Measurements from ENCODE around the gene TIMP2. TPM values are rescaled to one million over a fixed set of nuclear protein-coding genes. Genes with fewer than 3 reads are reported as not detected.
"Not testable (repeated sequence)": the region's sequence is repeated elsewhere in the genome, so short reads cannot be mapped to it uniquely, and the experiment has no call there.

Gene TIMP2
- polyA plus RNA-seq, 3 donors from 2014 or later, result 0.07 to 0.26 (median 0.16) TPM

- not testable (repeated sequence) for H3K36me3 Mint-ChIP-seq; H3K4me1 Mint-ChIP-seq; DNase-seq; H3K27me3 Mint-ChIP-seq (ENCODE audit: low read depth in 3 of 3); H3K27ac Mint-ChIP-seq; H3K9me3 Mint-ChIP-seq; H3K4me3 Mint-ChIP-seq
These were observed 37.8 kb upstream of the TIMP2 start for GRCh38 chr17:78962984-78963348.

GRCh38 chr17:78962345-78962983, 37.3 kb upstream of the TIMP2 start:
- Mint-ChIP-seq H3K4me3 (no peak overlapping the region), H3K4me1 (no peaks in the 10 kb centered on the region), H3K27me3 (ENCODE audit: low read depth in 3 of 3) (peaks cover 0 to 6% (median 0%) of the 10 kb centered on the region in 3 donors), H3K27ac (no peak overlapping the region), H3K9me3 (no peaks in the 10 kb centered on the region), H3K36me3 (no peaks in the 10 kb centered on the region)
- no peak for DNase-seq

GRCh38 chr17:78961571-78961970, 36.4 kb upstream of the TIMP2 start:
- no peak overlapping the region for H3K4me3 Mint-ChIP-seq
- no peaks in the 10 kb centered on the region for H3K36me3 Mint-ChIP-seq
- no peaks in the 10 kb centered on the region for H3K4me1 Mint-ChIP-seq
- H3K27ac Mint-ChIP-seq, result no peak overlapping the region
- no peak for DNase-seq
- H3K27me3 Mint-ChIP-seq (ENCODE audit: low read depth in 3 of 3), result peaks cover 0 to 4% (median 0%) of the 10 kb centered on the region in 3 donors
- no peaks in the 10 kb centered on the region for H3K9me3 Mint-ChIP-seq

- no peak overlapping the region for H3K4me3 Mint-ChIP-seq
- H3K27ac Mint-ChIP-seq, result no peak overlapping the region
- peaks cover 0 to 4% (median 4%) of the 10 kb centered on the region in 3 donors for H3K27me3 Mint-ChIP-seq (ENCODE audit: low read depth in 3 of 3)
- H3K36me3 Mint-ChIP-seq, result no peaks in the 10 kb centered on the region
- H3K9me3 Mint-ChIP-seq, result no peaks in the 10 kb centered on the region
- no peaks in the 10 kb centered on the region for H3K4me1 Mint-ChIP-seq
- no peak for DNase-seq
These were observed 35.7 kb upstream of the TIMP2 start for GRCh38 chr17:78960928-78961327.

GRCh38 chr17:78959803-78960202, 34.6 kb upstream of the TIMP2 start:
- DNase-seq, result no peak
- H3K27me3 Mint-ChIP-seq (ENCODE audit: low read depth in 3 of 3), result peaks cover 0 to 6% (median 4%) of the 10 kb centered on the region in 3 donors
- no peak overlapping the region for H3K27ac Mint-ChIP-seq
- H3K4me1 Mint-ChIP-seq, result no peaks in the 10 kb centered on the region
- no peak overlapping the region for H3K4me3 Mint-ChIP-seq
- H3K9me3 Mint-ChIP-seq, result no peaks in the 10 kb centered on the region
- H3K36me3 Mint-ChIP-seq, result no peaks in the 10 kb centered on the region

- no peak for DNase-seq
- H3K27me3 Mint-ChIP-seq (ENCODE audit: low read depth in 3 of 3), result peaks cover 0 to 6% (median 4%) of the 10 kb centered on the region in 3 donors
These were observed 33.5 kb upstream of the TIMP2 start for GRCh38 chr17:78958641-78959127.

GRCh38 chr17:78957128-78957527, 31.9 kb upstream of the TIMP2 start:
- no peaks in the 10 kb centered on the region for H3K36me3 Mint-ChIP-seq
- no peaks in the 10 kb centered on the region for H3K9me3 Mint-ChIP-seq
- H3K4me1 Mint-ChIP-seq, result no peaks in the 10 kb centered on the region
- no peak for DNase-seq
- H3K4me3 Mint-ChIP-seq, result no peak overlapping the region
- peak overlapping the region in 1 of 6 donors; percentile 38 for H3K27ac Mint-ChIP-seq
- peaks cover 0 to 8% (median 6%) of the 10 kb centered on the region in 3 donors for H3K27me3 Mint-ChIP-seq (ENCODE audit: low read depth in 3 of 3)

More at GRCh38 chr17:78958641-78959127, 33.5 kb upstream of the TIMP2 start:
- no peak overlapping the region for H3K4me3 Mint-ChIP-seq
- no peaks in the 10 kb centered on the region for H3K36me3 Mint-ChIP-seq
- no peaks in the 10 kb centered on the region for H3K9me3 Mint-ChIP-seq
- no peak overlapping the region for H3K27ac Mint-ChIP-seq
- H3K4me1 Mint-ChIP-seq, result no peaks in the 10 kb centered on the region

GRCh38 chr17:78956254-78956653, 31.1 kb upstream of the TIMP2 start:
- H3K4me3 Mint-ChIP-seq, result no peak overlapping the region
- no peak overlapping the region for H3K27ac Mint-ChIP-seq
- no peaks in the 10 kb centered on the region for H3K9me3 Mint-ChIP-seq
- H3K36me3 Mint-ChIP-seq, result no peaks in the 10 kb centered on the region
- no peak for DNase-seq
- no peaks in the 10 kb centered on the region for H3K4me1 Mint-ChIP-seq
- H3K27me3 Mint-ChIP-seq (ENCODE audit: low read depth in 3 of 3), result peaks cover 0 to 8% (median 6%) of the 10 kb centered on the region in 3 donors

- Mint-ChIP-seq H3K9me3 (peaks cover 0 to 4% (median 0%) of the 10 kb centered on the region in 6 donors), H3K27me3 (ENCODE audit: low read depth in 3 of 3) (peaks cover 0 to 8% (median 5%) of the 10 kb centered on the region in 3 donors), H3K4me1 (no peaks in the 10 kb centered on the region), H3K27ac (no peak overlapping the region), H3K36me3 (no peaks in the 10 kb centered on the region), H3K4me3 (no peak overlapping the region)
- DNase-seq, result no peak
These were observed 29.5 kb upstream of the TIMP2 start for GRCh38 chr17:78954684-78955083.

GRCh38 chr17:78953356-78954350, 28.5 kb upstream of the TIMP2 start:
- Mint-ChIP-seq H3K4me3 (no peak overlapping the region), H3K27me3 (ENCODE audit: low read depth in 3 of 3) (peaks cover 0 to 8% (median 2%) of the 10 kb centered on the region in 3 donors), H3K9me3 (peaks cover 0 to 6% (median under 1%) of the 10 kb centered on the region in 6 donors), H3K4me1 (no peaks in the 10 kb centered on the region), H3K36me3 (no peaks in the 10 kb centered on the region), H3K27ac (no peak overlapping the region)
- no peak for DNase-seq

GRCh38 chr17:78952706-78953105, 27.5 kb upstream of the TIMP2 start:
- no peak for DNase-seq
- Mint-ChIP-seq H3K4me3 (no peak overlapping the region), H3K9me3 (peaks cover 0 to 6% (median under 1%) of the 10 kb centered on the region in 6 donors), H3K27me3 (ENCODE audit: low read depth in 3 of 3) (peaks cover 0 to 8% (median 2%) of the 10 kb centered on the region in 3 donors), H3K36me3 (no peaks in the 10 kb centered on the region), H3K27ac (no peak overlapping the region), H3K4me1 (no peaks in the 10 kb centered on the region)

- peaks cover 0 to 6% (median under 1%) of the 10 kb centered on the region in 6 donors for H3K9me3 Mint-ChIP-seq
- DNase-seq, result no peak
- H3K36me3 Mint-ChIP-seq, result no peaks in the 10 kb centered on the region
- H3K4me3 Mint-ChIP-seq, result no peak overlapping the region
- no peak overlapping the region for H3K27ac Mint-ChIP-seq
- H3K27me3 Mint-ChIP-seq (ENCODE audit: low read depth in 3 of 3), result peaks cover 0 to 8% (median 2%) of the 10 kb centered on the region in 3 donors
- no peaks in the 10 kb centered on the region for H3K4me1 Mint-ChIP-seq
These were observed 26.9 kb upstream of the TIMP2 start for GRCh38 chr17:78951967-78952551.

- H3K27me3 Mint-ChIP-seq (ENCODE audit: low read depth in 3 of 3), result peaks cover 4 to 6% (median 4%) of the 10 kb centered on the region in 3 donors
- no peak overlapping the region for H3K27ac Mint-ChIP-seq
- H3K9me3 Mint-ChIP-seq, result peaks cover 0 to 6% (median under 1%) of the 10 kb centered on the region in 6 donors
- DNase-seq, result no peak
- no peaks in the 10 kb centered on the region for H3K36me3 Mint-ChIP-seq
- no peaks in the 10 kb centered on the region for H3K4me1 Mint-ChIP-seq
- no peak overlapping the region for H3K4me3 Mint-ChIP-seq
These were observed 25.7 kb upstream of the TIMP2 start for GRCh38 chr17:78950870-78951269.
